Stimulated activated CD4-positive, alpha-beta T cell treated with anti-CD3 and anti-CD28 coated beads, Interleukin-4, amount 100 ng/mL, for 24 hours (primary cell): ENCODE measurements around the gene RAB3B.
"Not testable (repeated sequence)": the region's sequence is repeated elsewhere in the genome, so short reads cannot be mapped to it uniquely, and the experiment has no call there.

ENCODE experiments used
- DNase-seq: peaks from one replicate; pipeline ENCODE4 v3.0.0-alpha.2; 2020

The RAB3B gene, protein sequence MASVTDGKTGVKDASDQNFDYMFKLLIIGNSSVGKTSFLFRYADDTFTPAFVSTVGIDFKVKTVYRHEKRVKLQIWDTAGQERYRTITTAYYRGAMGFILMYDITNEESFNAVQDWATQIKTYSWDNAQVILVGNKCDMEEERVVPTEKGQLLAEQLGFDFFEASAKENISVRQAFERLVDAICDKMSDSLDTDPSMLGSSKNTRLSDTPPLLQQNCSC

DNA sequence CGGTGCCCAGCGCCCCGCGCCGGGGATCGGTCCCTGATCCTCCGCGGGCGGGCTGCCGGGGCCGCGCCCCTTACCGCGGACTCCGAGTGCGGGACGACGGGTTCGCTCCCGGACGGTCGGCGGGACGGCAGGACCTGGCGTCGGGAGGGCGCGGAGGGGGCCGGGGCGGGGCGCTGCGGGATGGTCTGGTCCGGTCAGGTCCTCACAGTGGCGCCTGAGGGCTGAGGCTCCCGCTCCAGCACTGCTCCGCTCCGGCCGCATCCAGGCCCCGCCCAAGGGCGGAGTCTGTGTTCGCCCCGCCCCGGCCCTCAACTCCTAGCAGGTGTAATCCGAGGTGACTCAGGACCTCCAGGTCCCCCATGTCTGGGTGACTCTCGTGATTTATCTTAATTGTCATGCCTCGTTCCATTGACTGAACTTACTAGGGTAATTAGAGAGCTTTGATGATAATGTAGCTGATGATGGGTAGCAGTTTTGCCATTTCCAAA is at the start of gene RAB3B:
Gene RAB3B (minus strand): TSS at position 223 of the 488 bp plus-strand sequence. CDS start 13,583 bp downstream, outside the sequence.
- DNase-seq = peak; percentile 81

DNA sequence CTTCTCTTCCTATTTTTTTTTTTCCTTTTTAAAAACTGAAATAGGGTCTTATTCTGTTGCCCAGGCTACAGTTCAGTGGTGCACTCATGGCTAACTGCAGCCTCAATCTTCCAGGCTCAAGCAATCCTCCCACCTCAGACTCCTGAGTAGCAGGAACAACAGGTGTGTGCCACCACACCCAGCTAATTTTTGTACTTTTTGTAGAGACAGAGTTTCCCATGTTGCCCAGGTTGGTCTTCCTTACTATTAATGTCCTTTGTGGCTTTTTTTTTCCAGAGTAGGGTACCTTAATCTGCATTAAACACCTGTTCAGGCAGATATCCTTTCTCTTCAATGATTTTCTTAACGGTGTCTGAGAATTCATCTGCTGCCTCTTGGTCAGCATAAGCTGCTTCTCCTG is 47.4 kb upstream of the RAB3B start:
- DNase-seq = no peak

DNA sequence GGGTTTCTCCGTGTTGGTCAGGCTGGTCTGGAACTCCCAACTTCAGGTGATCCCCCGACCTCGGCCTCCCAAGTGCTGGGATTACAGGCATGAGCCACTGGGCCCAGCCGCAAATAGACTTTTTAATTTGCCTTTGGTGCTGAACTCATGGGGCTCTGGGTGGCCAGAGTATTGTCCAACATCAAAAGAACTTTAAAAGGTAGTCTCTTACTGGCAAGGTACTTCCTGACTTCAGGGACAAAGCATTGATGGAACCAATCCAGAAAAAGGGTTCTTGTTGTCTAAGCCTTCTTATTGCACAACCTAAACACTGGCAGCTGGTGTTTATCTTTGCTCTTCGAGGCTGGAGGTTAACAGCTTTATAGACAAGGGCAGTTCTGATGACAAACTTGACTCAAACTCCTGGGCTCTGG is 46.9 kb upstream of the RAB3B start:
- DNase-seq = no peak

DNA sequence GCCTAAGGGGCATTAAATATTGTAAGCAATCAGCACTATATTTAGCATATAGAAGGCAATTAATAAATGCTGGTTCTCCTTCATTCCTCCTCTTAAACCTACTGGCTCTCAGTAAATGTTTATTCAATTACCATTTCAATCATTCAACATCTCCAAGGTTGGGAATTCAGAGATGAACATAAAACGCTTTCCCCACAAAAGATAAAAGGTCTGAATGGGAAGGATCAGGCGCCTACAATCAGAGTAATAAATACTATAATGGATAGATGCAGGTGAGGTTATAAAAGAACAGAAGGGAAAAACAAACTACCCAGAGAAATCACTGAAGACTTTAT is 43.5 kb upstream of the RAB3B start:
- no peak for DNase-seq

DNA sequence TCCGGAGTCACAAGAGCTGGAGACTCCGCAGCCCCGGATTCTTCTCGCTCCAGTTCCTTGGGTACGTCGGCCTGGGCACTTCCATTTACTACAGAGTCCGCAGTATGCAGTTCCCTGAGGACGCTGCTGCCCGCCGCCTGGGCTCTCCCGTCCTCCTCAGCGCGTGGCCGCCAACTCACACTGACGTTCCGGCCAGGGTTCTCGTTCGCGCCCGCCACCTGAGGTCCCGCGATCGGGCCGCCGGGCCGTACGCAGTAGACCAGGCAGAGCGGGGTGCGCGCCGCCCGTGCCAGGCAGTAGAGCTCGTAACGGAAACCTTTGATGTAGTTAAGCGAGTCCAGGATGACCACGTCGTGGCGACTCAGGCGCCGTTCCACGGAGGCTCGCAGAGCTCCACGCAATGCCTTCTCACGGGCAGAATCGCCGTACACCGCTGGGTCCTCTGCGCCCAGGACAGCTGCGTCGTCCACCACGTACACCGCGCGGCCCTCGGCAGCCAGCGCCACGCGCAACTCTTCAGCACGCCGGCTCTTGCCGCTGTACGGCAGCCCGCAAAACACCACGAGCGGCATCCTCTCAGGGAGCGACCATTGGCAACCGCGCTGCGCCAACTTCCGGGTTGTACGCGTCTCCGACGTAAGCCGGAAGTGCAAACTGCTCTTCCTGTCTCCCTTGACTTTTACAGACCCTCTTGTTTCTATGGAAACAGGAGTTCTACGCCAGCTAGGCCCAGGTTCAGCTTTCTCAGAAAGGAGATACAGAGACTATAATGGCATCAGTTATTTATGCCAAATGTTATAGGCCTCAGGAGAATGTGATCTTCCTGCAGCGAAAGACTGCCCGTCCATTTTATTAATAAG is 42.9 kb upstream of the RAB3B start, which contains the start of gene KTI12:
Gene KTI12 (minus strand): TSS at position 621 of the 860 bp plus-strand sequence. CDS start 49 bp downstream, at position 572.
- peak; percentile 87 for DNase-seq

DNA sequence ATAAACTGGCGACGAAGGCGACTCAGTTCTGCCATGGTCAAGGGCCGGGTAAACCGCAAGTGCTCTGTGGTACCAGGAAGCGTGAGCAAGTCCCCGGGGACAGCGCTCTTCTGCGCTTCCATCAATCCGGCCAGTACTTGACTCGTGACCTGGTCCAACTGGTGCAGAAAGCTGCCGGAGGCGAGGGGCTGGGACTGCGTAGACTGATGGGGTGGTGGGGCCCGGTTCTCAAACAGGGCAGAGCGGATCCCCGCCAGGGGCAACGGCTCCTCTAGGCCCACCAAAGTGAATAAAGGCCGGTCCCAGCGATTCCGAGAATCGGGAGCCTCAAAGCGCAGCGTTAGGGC is 42.3 kb upstream of the RAB3B start:
- peak; percentile 8 for DNase-seq

DNA sequence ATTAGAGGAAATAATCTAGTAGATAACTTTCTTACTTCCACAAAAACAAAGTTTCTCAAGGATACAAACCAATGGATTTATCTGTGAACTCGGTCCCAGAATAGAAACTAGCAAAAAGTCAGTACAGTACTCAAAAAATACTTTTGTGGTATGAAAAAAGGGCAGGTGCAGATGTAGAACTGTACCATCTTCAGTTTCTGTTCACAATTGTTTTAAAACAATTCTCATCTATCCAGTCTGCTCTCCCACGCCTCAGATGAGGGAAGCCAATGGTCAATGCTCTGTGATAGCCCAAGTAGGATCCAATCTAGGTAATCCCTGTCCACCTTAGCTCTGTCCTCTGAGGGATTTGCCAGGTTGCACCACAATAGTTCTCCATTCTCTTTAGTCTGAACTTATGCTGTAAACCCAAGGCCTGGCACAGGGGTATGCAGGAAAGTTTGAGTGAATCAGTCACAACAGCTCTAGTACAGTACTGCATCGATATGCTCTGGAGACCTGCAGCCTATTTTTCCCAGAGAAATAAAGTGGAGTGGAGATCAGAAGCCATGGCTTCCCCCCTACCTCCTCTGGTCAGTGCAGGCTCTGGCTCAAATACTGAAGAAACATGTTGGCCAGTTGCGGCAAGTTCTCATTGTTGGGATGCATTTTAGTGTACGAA is 41.8 kb upstream of the RAB3B start:
- no peak for DNase-seq

DNA sequence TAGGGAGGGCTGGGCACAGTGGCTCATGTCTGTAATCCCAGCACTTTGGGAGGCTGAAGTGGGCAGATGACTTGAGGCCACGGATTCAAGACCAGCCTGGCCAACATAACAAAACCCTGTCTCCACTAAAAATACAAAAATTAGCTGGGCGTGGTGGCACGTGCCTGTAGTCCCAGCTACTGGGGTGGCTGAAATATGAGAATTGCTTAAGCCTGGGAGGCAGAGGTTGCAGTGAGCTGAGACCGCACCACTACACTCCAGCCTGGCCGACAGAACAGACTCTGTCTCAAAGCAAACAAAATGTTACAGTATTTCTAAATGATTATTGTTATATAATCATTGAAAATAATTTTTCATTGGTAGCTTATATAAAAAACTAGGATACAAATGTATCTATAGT is 38.3 kb upstream of the RAB3B start:
- not testable (repeated sequence) for DNase-seq

DNA sequence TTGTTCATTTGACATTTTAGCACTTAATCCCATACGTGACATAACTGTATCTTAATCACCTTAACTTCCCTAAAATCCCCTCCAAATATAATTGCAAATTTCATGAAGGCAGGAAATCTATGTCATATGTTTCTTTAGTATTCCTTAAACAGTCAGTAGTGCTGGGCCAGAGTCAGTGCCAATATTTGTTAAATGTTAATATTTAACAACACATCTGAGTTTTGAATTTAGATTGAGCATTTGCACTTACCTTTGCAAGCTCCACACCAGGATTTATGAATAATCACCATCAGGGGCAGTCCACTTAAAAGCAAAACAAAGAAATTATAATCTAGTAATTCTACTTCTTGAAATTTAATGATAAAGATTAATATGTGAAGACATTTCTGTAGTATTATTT is 37.8 kb upstream of the RAB3B start:
- no peak for DNase-seq

DNA sequence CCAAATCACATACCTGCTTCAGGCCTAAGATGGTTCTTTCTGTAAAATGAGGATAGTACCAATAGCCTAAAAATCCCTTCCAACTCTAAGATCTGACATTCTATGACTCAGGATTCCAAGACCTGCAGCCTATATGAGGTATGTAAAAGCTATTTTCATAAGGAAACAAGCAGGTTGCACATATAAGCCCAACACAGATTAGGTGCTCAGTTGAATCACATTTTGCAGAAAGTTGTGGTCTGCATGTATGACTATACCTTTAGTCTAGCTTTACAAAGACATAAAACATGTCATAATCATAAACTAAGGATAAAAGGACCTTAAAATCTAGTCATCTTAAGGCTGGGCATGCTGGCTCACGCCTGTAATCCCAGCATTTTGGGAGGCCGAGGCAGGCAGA is 35.8 kb upstream of the RAB3B start:
- no peak for DNase-seq

DNA sequence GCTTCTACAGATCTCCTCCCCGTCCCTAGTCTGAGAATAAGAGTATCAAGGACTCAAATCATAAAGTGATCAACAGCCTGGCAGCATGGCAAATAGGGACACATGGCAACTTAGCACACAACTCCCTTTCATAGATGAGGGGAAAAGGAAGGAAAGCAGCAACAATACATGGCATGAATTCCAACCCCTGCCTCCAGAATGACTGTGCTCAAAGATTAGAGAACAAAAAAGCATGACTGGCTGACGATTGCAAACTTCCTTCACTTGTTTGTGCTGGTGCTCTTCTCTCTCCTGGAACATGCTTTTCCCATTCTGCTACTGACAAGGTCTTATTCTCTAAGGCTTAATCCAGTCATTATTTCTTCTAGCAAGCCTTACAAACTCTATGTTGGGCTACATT is 31.6 kb upstream of the RAB3B start:
- DNase-seq = no peak

DNA sequence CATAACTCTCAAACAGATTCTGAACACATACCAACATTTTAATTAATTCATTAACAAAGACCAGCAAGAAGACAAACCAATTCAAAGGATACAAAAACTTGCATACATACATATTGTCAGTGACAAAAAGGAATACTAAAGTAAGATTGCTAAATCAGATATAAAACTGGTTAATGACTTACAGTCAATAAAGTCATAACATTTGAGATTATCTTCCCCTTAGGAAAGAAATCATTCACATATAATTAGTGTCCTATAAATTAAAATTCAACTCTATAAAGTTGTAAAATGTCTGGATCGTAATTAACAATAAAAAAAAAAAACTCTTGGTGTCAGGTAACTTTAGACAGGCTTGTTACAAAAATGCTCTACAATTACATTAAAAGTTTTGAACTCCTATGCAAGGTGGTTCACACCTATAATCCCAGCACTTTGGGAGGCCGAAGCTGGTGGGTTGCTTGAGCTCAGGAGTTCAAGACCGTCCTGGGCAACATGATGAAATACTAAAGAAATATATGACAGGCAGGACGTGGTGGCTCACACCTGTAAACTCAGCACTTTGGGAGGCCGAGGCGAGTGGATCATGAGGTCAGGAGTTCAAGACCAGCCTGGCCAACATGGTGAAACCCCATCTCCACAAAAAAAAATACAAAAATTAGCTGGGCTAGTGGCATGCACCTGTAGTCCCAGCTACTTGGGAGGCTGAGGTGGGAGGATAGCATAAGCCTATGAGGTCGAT is 17.7 kb upstream of the RAB3B start:
- DNase-seq = no peak

DNA sequence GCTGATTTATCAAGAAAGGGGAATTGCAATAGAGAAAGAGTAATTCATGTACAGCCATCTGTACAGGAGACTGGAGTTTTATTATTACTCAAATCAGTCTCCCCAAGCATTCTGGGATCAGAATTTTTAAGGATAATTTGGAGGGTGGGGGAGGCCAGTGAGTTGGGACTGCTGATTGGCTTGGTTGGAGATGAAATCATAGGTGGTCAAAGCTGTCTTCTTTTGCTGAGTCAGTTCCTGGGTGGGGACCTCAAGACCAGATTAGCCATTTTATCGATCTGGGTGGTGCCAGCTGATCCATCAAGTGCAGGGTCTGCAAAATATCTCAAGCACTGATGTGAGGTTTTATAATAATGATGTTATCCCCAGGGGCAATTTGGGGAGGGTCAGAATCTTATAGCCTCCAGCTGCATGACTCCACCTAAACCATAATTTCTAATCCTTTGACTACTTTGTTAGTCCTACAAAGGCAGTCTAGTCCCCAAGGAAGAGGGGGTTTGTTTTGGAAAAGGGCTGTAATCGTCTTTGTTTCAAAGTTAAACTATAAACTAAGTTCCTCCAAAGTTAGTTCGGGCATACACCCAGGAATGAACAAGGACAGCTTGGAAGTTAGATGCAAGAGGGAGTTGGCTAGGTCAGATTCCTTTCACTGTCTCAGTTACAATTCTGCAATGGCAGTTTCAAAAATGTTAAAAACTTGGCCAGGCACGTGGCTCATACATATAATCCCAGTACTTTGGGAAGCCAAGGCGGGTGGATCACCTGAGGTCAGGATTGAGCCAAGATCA is 16.9 kb upstream of the RAB3B start:
- no peak for DNase-seq

DNA sequence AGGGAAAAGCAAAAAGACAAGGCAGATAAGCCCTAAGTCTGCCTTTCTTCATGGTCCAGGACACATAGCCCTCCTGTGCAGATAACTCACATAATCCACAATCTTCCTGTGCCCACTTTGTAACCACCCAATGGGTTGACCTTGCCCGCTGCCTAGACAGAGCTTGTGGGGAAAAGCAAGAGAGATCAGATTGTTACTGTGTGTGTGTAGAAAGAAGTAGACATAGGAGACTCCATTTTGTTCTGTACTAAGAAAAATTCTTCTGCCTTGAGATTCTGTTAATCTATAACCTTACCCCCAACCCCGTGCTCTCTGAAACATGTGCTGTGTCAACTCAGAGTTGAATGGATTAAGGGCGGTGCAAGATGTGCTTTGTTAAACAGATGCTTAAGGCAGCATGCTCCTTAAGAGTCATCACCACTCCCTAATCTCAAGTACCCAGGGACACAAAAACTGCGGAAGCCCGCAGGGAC is 15.6 kb upstream of the RAB3B start:
- DNase-seq = not testable (repeated sequence)

DNA sequence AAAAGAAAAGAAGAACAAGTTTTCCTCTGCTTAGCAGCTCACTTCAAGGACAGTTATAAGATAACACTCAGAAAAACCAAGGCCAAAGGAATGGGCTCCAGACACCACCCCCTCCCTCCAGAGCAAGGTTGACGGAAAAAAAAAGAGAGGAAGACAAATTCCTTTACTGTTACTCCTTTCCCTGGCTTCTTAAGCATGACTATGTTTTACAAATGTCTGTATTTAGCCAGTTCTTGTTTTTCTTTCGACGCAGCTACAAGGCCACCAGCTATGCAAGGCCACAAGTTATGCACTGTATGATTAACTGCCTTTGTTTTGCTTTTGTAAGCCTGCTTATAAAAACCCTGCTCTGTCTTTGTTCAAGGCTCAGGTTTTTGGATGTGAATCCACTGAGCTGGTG is 15.0 kb upstream of the RAB3B start:
- not testable (repeated sequence) for DNase-seq

DNA sequence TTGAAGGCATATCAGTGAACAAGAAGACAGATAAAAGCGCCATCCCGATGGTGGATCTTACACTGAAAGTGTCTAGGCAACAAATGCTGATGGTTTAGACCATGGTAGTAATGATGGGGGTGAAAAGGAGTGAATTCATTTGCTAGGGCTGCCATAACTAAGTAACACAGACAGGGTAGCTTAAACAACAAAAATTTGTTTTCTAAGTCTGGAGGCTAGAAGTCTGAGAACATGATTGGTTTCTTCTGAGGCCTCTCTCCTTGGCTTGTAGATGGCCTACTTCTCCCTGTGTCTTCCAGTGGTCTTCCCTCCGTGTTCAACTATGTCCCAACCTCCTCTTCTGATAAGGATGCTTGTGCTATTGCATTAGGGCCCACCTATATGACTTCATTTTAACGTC is 13.4 kb upstream of the RAB3B start:
- DNase-seq = no peak

DNA sequence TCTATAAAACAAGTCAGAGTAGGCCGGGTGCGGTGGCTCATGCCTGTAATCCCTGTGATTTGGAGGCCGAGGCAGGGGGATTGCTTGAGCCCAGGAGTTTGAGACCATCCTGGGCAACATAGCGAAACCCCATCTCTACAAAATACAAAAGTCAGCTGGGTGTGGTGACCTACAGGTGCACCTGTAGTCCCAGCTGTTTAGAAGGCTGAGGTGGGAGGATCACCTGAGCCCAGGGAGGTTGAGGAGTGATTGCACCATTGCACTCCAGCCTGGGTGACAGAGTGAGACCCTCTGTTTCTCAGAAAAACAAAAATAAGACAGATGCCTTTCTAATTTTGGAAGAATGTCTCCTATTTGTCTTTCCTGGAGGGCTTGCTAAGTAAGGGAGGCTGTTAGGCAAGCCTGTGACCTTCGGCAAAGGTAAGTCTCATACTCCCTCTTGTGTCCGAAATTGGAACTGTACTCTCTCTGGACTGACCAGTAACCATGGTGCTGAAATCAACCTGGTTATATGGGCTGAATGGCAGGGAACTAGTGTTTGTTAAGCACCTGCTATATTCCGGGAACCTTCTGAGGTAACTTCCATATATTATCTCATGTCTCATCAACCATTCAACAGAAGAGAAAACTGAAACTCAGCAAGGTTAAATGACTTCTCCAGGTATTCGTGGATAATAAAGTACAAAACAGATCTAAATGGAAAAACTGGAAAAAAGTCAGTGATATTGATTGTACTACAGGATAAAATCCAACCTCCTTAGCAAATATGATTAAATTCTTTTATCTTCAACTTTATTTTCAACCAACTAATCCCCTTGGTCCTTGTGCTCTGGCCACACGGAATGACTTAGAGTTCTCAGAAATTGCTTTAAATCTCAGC is 11.8 kb upstream of the RAB3B start:
- peak; percentile 73 for DNase-seq

DNA sequence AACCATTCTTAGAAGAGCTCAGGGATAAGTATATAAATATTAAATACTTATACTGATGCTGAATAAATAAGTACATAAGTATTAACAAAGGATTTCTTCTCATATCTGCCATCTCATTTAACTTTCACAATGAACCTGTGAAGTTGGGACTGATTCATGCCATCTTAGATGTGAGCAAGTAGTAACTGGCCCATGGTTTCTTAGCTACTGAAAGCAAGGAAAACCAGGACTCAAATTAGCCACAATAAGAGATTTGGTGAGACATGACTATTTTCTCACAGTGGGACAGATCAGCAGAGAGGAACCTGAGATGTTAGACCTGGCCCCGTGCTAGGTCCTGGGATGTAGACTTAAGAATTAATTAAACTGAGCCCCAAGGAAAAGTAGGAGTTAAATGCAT is 8.2 kb upstream of the RAB3B start:
- no peak for DNase-seq

DNA sequence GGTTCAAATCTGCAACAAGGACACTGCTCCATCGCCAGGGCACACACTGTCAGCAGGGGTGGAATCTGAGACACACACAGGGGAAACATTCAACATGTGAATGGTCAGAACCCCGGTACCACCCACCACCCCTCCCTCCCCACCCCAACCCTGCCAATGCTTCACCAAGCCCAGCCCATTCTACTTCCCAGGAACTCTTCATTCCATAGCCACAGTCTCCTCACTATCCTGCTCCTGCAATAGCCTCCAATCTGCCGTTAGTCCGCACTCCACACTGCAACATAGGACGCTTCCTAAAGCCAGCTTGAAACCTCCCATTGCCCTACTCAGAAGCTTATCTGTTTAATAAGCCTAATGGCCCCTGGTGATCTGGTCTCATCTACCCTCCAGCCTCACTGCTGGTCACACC is 7.5 kb upstream of the RAB3B start:
- DNase-seq = no peak

DNA sequence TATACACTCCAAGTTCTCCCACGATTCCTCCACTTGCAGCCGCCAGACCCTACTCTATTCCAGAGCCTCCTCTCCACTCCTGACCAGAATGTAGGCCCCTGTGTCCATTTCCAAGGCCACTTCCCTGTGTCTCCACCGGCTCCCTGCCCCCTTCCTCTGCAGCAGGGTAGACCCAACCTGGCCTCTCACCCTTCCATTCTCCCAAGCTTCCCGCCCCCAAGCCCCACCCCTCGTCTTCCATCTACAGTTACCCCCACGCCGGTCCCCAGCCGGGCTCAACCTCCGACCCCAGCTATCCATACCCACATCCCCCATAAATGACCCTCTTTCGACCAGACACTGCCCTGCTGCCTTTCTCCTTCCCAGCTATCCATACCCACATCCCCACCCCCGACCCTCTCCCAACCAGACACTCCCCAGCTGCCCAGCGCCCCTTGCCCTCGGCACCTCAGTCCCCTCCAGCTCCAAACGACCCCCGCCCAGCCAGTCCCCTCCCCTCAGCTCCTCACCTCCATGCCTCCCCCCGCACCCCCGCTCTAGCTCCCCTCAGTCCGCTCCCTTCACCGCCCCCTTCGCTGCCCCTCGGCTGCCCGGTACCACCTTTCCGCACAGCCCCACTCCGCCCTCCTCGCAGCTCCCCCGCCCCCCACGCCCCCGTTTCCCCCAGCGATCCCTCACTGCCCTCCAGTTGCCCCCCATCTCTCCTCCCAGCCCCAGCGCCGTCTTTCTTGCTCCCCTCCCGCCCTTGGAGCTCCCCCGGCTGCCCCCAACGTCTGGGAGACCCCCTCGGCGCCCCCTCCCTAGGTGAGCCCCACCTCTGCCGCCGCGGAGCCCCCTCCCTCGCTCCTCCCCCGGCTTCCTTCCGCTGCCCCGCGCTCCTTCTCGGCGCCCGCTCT is 670 bp downstream of the RAB3B start:
- DNase-seq = no peak
